ENCODE results near the gene DSTN.

DNA sequence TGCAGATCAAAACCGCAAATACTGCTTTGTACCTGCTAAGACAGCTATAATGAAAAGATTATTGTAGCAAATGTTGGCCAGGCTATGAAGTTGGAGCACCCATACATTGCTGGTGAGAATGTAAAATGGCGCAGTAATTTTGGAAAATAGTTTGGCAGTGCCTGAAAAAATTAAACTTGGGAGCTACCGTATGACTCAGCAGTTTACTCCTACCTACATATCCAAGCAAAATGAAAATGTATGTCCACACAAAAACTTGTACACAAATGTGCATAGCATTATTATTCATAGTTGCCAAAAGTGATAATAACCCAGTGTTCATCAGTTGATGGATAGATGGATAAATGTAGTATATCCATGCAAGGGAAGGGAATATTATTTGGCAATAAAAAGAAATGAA lies 13.3 kb downstream of the DSTN start:
- TF ChIP-seq, protein P1, sequence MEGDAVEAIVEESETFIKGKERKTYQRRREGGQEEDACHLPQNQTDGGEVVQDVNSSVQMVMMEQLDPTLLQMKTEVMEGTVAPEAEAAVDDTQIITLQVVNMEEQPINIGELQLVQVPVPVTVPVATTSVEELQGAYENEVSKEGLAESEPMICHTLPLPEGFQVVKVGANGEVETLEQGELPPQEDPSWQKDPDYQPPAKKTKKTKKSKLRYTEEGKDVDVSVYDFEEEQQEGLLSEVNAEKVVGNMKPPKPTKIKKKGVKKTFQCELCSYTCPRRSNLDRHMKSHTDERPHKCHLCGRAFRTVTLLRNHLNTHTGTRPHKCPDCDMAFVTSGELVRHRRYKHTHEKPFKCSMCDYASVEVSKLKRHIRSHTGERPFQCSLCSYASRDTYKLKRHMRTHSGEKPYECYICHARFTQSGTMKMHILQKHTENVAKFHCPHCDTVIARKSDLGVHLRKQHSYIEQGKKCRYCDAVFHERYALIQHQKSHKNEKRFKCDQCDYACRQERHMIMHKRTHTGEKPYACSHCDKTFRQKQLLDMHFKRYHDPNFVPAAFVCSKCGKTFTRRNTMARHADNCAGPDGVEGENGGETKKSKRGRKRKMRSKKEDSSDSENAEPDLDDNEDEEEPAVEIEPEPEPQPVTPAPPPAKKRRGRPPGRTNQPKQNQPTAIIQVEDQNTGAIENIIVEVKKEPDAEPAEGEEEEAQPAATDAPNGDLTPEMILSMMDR (IDR thresholded peaks at IDR 0.05) = no peak
- TF ChIP-seq EP300 (IDR thresholded peaks at IDR 0.05) = no peak

All from gastroesophageal sphincter (tissue), 3 donors.